IPS-NIHi7 (cell line): ENCODE data around the gene SUGCT.

Source experiments
- DNase-seq: peaks from one replicate; pipeline ENCODE4 v3.0.0; 2012; ENCODE audit warnings: mixed read lengths; ENCODE audit errors: extremely low spot score

The SUGCT gene

DNA sequence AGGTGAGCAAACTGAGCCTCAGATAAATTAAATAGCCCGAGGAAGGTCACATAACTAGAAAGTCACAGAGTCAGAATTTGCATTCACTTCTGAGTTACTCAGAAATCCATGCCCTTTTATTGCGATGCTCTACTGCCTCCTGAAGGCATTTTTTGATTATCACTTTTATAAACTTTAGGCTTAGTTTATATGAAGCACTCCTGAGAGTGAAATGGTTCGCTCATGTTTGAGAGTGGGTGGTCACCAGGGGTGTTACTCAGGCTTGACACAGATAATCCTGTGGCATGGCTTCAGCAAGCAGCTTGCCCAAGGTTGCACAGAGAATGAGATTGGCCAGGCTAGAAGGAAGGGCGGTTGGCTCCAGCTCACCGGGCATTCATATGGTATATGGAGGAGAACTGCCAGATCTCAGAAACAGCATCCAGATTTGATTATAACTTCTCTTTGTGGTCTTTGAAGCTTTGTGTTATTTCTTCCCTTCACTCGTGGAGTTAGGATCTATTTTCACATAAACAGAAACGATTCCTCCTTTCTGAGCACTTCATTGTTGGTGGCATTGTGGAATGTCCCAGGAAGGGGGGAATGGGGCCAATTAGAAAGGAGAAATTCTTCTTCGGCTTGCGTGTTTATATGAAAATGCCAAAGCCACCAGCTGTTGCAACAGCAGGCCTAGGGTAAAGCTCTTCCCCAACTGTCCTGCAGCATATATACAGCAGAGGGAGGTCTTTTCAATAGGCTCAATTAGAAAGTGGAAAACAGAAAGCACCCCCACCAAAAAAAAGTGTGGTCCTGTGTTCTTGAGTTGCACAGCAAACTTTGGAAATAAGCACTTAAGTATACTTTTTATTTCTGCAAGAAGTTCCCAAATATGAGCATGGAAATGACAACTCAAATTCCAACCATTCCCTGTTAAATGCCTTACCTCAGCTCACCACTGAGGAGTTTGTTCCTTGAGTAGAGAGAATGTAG lies 628.8 kb downstream of the SUGCT start:
- no peak for DNase-seq

DNA sequence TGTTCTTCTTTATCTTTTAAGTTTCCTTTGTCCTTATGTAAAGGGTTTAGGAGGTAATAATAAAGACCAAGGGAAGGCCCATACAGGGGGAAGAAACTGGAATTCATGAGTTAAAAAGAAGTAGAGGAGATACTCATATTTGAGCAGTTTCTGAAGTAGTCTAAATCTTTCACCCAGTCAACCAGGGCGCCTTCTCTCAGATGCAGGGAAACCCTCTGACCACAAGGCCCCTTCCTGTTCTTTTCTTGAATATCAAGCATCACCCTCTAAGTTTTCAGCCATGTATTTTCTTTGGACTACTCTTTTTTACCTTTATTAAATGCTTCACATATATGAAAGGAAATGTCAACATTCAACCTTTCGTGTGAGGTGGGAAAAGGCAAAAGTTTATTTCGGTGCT lies 630.8 kb downstream of the SUGCT start:
- no peak for DNase-seq

DNA sequence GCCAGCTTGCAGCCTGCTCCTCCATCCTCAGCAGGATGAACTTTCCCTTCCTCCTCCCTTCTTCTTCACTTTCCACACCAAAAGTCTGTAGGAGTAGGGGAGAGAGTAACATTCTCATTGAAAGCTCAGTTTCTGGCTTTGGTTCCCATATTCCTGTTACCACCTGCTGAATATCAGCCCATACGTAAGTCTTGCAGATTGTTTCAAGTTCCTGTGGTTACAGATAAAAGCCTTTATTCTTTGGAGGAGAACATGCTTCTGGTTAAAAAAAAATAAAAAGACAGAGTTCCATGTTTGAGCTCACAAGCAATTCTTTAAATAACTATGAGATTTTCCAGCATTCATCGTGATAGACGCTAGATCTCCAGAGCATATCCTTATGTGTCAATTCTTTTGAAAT lies 637.3 kb downstream of the SUGCT start:
- DNase-seq, result no peak

DNA sequence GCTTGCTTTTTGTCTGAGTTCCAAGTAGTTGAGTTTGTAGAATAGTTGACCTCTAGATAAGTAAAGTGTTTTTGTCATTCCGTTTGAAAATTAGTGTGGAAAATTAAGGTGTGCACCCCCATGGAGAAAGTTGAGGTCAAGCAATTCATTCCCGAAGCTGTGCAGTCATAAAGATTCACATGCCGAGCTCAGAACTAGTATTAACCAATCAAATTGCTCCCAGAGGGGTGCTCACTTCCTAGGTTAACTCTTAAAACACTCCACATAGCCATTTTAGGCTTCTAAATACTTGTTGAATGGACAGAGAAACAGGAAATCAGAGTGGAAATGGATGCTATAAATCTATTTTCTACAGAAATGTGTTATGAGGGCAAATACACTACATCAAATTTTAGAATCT lies 638.9 kb downstream of the SUGCT start:
- DNase-seq, result no peak

DNA sequence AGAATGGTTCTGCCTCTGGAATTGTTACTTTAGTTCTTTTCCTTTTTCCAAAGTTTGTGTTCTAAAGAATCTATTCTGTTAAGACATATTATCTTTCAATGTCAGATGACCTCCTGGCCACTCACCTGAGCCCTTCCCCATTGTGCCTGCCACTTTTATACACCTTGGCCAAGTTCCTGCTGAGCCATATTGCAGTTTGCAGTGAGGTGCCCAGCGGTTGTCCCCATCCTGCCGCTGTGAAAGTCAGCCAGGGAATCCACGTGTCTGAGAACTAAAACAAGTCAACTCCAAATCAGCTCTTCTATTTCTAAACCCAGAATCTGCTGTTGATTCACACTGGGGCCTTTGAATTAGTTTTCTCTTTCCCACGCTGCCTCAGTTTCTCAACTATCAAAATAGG lies 641.1 kb downstream of the SUGCT start:
- no peak for DNase-seq

DNA sequence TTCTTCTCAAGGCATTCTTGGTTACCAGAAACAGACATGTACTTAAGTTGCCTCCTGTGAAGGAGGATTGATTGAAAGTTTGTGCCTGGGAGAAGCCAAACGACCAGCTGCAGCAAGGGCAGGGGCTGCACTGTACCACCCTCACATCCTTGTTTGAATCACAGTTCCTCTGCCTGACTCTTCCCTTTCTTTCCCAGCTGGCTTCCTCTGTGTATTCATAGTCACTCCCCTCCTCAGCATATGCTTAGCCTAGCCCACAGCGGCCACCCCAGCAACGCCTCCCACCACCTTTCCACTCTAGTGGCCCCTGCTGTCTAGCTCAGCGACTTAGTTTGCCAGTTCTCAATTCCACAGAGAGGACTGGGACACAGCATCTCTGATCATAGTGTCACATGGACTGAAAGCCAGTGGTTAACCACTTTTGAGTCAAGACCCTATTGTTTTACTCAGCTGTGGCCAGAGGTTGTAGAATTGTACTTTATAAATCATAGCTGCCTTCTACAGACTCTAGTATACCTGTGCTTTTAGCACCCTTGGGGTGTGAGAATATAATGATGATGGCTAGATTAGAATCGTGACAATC lies 643.0 kb downstream of the SUGCT start:
- no peak for DNase-seq

DNA sequence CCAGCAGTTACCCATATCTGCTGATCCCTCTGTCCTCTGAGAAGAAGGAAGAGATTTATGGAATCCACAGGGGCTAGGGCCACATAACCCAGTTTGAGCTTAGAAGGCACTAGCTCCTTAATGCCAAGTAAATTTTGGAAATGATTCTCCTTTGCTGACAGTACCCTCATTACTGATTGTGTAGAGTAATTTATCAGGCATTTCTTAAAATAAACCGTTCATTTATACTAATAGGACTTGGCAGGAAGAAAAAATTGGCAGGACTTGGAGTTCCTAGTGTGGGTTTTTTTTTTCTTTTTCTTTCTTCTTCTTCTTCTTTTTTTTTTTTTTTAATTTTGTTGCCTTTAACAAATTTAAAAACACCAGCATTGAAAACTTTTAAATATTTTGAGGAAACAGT lies 645.7 kb downstream of the SUGCT start:
- no peak for DNase-seq

DNA sequence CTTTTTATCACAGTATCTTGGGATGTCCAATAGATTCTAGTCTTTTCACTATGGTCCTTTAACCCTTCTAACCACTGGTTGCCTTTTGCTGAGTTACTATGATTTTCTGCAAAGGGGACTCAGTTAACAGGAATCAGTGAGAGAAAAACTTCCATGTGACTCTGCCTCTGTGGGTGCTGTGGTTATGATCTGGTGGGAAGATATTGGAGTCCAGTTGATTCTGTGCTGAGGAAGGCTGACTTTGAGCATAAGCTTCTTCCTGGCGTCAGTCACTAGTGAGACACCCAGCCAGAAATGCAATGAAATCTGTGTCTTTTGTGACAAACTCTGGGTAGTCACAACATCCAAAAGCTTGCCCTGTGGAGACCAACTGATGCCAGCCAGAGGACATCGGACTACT lies 648.0 kb downstream of the SUGCT start:
- DNase-seq, result no peak

DNA sequence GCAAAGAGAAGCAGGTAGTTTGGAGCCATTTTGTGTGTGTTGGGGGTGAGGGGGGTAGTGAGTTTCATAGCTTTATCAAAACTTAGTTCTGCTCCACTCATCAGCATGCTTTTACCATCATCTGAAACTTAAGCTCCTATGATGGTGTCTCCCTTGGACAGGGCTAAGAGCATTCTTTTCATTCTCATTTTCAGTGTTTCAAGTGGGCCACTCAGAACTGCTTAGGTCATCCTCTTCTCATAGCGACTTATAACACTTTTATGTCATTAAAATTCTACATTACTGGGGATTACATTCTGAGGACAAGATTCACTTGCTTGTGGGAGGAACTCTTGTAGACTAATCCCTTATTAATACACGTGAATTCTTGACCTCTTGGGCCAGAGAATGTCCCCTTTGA lies 649.4 kb downstream of the SUGCT start:
- DNase-seq, result no peak

DNA sequence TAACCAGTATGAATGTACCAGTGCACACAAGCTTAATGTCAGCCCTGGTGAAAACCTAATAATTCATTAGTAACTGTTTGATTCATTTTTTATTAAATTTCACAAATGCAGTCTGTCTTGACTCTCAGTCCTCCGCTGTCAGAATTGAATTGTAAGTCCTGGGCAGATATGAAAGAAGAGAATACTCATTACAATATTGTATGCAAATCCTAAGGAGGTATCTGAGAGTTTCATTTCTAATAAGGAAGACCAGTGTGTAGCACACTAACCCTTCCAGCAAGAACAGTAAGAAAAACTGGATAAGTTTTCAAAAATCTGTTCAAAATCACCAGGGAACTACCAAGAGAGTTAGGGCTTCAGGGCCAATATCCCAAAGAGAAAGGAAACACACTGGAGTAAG lies 652.1 kb downstream of the SUGCT start:
- DNase-seq, result no peak

DNA sequence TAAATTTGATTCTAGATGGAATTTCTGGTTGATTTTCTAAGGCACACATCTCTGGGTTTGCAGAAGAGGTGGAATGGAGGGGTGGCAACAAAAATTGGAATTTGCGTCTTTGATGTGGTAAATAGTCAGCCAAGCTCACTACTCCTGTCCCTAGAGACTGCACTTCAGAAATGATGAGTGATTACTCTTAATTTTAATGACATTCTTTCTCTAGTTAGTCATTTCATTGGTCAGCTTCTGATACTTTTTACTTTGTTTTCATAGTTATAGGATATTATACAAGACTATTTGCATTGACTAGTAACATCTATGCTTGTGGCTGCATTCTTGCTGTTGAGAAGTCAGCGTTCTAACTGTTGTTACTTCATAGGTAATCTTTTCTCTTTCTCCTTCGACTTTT lies 658.3 kb downstream of the SUGCT start:
- DNase-seq, result no peak

DNA sequence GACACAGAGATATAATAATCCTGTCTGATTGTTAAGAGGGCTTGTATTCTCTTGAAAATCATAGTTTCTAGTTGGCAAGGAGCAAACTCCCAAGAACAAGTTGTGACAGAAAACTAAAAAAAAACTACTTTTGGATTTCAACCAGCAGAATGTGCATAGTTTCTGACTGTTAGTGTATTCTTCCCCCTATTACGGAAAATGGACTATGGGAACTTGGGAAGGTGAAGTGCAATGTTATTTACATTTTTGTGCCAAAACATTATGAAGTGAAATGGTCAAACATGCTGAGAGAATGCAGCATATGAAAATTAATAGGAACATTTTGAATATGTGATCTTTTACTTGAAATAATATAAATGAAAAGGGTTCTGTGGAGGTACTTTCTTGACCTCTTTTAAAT lies 660.8 kb downstream of the SUGCT start:
- no peak for DNase-seq

DNA sequence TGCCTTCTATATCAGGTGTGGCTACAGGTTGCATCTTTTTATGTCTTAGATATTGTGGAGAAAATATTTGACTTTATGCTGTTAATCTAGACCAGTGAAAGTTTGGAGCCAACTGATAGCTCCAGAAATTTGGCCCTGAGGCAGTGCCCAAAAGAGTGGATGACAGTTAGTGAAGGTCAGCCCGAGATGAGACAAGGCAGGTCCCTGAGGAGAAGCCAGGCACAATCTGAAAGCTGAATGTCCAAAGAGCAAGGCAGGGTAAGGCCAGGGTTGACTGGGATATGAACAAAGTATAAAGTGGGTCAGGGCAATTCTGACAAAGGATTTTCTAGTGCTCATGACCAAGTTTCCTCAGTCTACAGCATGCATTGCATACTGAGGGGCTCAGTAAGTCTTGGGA lies 661.9 kb downstream of the SUGCT start:
- DNase-seq, result no peak

DNA sequence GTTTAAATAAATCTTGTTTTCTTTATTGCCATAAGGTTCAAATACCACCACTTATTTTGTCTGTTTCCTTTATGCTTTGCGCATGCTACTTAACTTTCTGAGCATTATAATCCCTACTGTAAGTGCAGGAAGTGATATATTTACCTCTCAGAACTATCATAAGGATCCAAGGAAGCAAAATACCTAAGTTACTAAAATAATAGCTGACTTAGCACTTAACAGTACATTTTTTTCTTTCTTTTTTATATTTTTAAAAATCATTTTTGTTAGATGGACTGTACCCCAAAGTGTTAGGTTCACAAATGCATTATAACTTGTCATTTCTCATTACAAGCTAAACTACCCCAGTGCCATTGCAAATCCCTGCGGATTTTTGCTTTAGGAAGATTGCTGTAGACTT lies 663.8 kb downstream of the SUGCT start:
- no peak for DNase-seq

DNA sequence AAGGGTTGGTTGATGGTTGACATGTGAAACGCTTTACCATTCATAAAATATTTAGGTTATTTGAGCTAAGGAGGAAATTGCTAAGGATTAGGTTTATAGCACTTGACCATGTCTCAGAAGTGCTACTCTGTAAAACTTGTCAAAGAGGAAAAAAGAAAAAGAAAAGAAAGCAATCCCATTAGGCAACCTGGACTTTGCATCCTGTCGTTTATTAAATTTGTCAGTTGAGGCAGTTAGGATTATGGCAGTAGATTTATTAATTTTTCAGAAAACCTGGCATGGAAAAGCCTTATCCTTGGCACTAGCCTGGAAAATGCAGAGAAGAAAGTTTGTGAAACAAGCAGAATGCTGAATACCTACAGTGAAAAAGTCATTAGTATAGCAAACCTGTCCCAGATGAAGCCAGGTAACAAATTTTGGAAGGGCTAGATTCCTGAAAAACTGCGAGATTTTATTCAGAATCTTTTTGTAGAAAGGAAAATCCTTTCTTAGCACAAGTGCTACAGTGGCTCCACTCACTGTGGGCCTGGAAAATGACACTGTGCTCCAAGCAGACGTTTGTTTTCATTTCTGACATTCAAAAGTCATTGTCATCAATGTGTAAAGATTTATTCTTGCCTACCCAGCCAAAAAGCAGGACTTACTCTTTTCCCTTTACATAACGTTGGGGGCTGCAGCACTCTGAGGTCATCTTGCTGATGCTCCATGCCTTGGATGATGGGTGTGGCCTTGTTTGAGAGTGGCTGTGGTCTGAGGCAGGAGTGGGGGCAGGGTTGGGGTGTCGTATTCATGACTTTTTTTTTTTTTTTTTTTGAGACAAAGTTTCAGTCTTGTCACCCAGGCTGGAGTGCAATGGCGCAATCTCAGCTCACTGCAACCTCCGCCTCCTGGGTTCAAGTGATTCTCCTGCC lies 664.9 kb downstream of the SUGCT start:
- no peak for DNase-seq

DNA sequence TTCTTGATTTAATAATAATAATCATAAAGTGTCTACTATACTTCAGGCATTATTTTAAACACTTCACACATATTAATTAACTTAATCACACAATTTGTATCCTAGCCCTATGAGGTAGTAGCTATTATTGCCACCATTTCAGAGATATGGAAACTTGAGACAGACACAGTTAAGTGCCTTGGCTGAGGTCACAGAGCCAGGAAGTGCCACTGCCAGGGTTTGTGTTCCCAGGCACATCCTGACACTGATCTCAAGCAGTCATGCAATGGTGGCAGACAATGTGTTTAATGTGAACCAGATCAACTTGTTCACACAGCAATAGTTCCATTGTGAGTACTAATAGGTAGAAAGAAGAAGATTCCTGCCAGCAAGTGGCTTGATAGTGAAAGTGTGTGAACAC lies 666.0 kb downstream of the SUGCT start:
- DNase-seq, result no peak

DNA sequence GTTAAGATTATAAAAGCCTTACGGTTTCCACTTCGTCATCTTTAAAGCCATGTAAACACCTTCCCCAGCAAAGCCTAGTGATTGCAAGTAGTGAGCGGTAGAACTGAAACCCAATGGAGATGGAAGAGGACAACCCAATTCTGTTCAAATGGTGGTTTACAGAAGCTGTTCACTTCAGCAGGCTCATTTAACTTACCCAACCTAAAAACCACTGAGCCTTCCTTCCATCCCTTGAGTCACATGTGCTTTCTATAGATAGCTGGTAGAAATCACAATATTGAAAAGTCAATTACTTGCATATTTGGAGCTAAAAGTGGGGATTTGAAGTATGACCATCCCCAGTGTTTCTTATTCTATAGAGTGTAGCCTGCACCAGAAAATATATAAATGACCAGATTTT lies 667.7 kb downstream of the SUGCT start:
- no peak for DNase-seq

DNA sequence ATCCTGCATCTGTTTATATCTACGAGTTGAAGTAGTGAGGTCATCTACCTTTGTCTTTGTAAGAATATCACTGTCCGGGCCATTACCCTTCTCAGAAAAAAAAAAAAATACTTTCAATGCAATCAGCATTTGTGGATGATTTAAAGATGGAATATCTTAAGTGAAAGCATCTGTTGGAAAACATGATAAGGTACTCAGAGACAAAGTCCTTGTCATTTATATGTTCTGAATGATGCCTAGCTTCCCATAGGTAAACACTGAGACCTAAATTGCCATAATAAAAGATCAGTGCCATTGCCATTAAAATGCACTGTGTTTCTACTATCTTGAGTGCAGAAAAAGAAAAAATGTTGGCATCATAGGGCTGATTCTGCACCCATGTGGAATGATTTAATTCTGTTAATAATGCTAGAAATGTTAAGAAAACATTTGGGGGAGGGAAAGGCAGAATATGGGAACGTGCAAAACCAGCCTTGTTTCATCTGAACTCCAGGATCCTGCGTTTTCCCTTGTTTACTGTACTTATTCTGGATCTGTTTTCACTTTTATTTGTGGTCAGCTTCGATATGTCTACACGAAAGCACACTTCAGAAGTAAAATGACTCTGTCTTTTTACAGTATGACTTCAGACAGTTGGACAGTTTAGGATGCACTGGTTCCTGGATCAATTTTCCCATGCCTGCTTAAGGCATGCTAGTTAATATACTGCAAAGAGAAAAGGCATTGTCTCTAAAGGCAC lies 669.8 kb downstream of the SUGCT start:
- DNase-seq, result no peak

DNA sequence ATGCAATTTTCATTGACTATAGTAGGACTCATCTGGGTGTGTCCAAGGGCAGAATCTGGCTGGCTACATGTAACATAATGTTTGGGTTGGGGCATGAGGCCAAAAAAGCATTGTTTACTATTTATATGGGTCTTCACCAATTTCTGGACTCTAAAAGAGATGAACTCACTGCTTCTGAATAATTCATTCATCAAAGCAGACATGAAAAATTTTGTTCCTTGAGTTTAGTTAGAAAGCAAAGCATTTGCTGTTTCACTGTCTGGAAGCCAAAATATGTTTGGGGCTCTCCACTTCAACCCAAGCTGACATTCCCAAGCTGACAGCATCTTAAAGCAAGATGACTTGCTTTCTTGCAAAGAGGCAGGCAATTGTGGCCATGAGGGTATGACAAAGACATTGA lies 670.6 kb downstream of the SUGCT start:
- no peak for DNase-seq

DNA sequence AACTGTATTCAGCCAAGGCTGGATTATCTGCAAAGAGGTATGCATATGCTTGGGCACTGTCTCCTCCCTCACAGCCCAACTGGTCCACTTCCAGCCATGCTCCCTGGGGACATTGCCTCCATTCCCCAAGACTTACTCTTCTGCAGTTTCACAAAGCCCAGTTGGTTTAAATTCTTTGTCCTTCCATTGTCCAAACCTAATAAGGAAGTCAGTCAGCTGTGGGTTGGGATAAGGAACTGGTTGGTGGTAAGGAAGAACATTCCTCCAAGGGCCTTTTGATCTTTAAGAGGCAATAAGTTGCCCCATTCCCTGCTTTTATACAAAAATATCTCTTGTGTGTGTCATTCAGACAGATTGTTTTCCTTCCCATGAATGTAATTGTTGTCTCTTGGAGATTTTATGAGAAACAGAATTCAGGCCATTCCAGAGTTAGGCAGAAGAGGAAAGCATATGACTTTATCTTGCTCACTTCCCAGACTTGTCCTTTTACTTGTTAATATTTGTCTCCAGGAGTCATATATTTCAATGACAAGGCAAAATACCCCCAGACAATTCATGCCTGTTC lies 673.7 kb downstream of the SUGCT start:
- DNase-seq, result no peak

DNA sequence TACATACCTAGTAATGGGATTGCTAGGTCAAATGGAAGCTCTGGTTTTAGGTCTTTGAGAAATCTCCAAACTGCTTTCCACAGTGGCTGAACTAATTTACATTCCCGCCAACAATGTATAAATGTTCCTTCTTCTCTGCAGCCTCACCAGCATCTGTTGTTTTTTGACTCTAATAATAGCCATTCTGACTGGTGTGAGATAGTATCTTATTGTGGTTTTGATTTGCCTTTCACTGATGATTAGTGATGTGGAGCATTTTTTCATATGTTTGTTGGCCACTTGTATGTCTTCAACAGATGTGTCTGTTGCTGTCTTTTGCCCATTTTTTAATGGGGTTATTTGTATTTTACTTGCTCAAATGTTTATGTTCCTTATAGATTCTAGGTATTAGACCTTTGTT lies 675.5 kb downstream of the SUGCT start:
- no peak for DNase-seq
